ENCODE data around the gene CFAP20DC.

Gene CFAP20DC

GRCh38 chr3:59082106-59082505, 32.3 kb upstream of the CFAP20DC start:
- H3K4me3 ChIP-seq (ENCODE audit: low read depth, low read length): no peak overlapping the region
- DNase-seq (ENCODE audit: low read depth): no peak
- no peak for TF ChIP-seq CTCF (IDR thresholded peaks at IDR 0.05; ENCODE audit: low read depth, low read length, missing control alignments)

DNA sequence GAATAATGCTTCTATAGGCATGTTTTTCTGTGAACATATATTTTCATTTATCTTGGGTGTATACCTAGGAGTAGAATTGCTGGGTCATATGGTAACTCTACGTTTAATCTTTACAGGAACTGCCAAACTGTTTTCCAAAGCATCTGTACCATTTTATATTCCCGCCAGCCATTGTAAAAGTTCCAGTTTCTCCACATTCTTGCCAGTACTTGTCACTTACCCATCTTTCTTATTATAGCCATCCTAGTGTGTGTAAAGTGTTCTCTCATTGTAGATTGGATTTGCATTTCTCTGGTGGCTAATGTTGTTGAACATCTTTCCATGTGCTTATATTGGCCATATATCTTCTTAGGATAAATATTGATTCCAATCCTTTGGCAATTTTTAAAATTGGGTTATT, 31.2 kb upstream of the CFAP20DC start:
- no peak for DNase-seq (ENCODE audit: low read depth)
- H3K4me3 ChIP-seq (ENCODE audit: low read depth, low read length): no peak overlapping the region
- TF ChIP-seq CTCF (IDR thresholded peaks at IDR 0.05; ENCODE audit: low read depth, low read length, missing control alignments): no peak

GRCh38 chr3:59079962-59080361, 30.1 kb upstream of the CFAP20DC start:
- no peak overlapping the region for H3K4me3 ChIP-seq (ENCODE audit: low read depth, low read length)
- no peak for TF ChIP-seq CTCF (IDR thresholded peaks at IDR 0.05; ENCODE audit: low read depth, low read length, missing control alignments)
- no peak for DNase-seq (ENCODE audit: low read depth)

GRCh38 chr3:59074764-59075163, 24.9 kb upstream of the CFAP20DC start:
- no peak overlapping the region for H3K4me3 ChIP-seq (ENCODE audit: low read depth, low read length)
- TF ChIP-seq CTCF (IDR thresholded peaks at IDR 0.05; ENCODE audit: low read depth, low read length, missing control alignments): no peak
- no peak for DNase-seq (ENCODE audit: low read depth)

DNA sequence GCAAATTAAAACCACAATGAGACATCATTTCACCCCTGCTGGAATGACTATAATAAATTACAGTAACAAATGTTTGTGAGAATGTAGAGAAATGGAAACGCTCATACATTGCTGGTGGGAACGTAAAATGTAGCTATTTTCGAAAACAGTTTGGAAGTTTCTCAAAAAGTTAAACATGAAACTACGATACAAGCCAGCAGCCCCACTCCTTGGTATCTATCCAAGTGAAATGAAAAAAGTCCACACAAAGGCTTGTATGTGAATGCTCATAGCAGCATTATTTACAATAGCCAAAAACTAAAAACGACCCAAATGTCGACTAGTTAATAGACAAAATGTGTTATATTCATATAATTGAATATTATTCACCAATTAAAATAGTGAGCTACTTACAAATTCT, 22.9 kb upstream of the CFAP20DC start:
- TF ChIP-seq CTCF (IDR thresholded peaks at IDR 0.05; ENCODE audit: low read depth, low read length, missing control alignments): no peak
- H3K4me3 ChIP-seq (ENCODE audit: low read depth, low read length): no peak overlapping the region
- no peak for DNase-seq (ENCODE audit: low read depth)

DNA sequence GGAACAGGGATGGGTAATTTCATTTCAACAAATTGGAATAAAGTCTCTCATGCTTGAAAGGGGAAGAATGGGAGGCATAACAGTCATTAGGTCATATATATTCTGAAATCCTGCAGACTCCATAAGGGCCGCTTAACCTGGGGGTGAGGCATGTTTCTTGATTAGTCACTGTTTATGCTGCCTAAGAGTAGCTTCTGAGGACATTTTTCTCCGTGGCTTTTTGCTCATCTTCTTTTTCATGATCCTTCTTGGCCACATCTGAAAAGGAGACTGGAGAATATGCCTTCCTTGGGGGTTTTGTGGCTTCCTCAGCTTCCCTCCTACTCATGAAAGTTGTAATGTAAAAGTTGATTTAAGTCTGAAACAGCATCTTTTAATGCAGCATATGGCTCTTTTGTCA, 20.0 kb upstream of the CFAP20DC start:
- no peak for DNase-seq (ENCODE audit: low read depth)
- no peak for TF ChIP-seq CTCF (IDR thresholded peaks at IDR 0.05; ENCODE audit: low read depth, low read length, missing control alignments)

DNA sequence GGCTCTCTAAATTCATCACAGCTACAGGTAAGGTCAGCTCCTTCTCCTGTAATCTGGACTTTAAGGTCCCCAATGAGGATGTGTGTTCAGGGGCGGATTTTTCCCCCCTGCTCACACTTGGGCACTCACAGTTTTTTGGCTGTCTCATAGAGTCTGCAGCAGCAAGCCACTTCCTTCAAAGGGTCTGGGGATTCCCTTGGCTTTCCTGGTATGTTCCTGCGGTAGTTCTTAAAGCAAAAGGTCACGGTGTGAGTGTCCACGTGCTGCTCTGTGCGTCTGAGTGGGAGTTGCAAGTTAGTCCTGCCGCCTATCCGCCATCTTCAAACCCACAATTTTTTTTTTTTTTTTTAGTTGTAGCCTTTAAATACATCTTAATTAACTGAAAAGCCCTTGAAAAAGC, 15.4 kb upstream of the CFAP20DC start:
- TF ChIP-seq CTCF (IDR thresholded peaks at IDR 0.05; ENCODE audit: low read depth, low read length, missing control alignments): no peak
- H3K4me3 ChIP-seq (ENCODE audit: low read depth, low read length): no peak overlapping the region
- peak; percentile 37 for DNase-seq (ENCODE audit: low read depth)

More for the DNA sequence above, 20.0 kb upstream of the CFAP20DC start:
- H3K4me3 ChIP-seq (ENCODE audit: low read depth, low read length): no peak overlapping the region

Measured in GM12864 (cell line).